ENCODE measurements around the gene CIAO1. TPM values are rescaled to one million over a fixed set of nuclear protein-coding genes. Genes with fewer than 3 reads are reported as not detected.

Gene CIAO1
- total and polyA plus RNA-seq, 2 of the 8 experiments (the other 6 are each of a cell fraction or from before 2014, with no cell fraction given), result 63.7 to 99.2 TPM

DNA sequence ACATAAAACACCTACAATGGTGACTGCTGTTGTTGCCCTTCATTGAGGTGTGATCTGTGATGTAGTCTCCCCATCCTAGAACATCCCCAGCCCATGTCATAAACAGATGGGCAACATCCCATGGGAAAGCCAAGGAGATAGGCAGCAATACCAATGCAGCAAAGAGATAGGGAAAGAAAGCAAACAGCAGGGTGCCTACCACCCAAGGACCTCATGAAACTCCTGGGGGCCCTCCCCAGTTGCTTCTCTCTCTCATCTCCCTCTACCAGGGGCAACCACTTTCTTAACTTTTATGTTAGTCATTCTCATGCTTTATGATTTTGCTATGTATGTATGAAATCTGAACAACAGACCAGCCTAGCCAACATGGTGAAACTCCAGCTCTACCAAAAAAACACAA, 51.0 kb downstream of the CIAO1 start (continued):
- TF ChIP-seq, protein P1, sequence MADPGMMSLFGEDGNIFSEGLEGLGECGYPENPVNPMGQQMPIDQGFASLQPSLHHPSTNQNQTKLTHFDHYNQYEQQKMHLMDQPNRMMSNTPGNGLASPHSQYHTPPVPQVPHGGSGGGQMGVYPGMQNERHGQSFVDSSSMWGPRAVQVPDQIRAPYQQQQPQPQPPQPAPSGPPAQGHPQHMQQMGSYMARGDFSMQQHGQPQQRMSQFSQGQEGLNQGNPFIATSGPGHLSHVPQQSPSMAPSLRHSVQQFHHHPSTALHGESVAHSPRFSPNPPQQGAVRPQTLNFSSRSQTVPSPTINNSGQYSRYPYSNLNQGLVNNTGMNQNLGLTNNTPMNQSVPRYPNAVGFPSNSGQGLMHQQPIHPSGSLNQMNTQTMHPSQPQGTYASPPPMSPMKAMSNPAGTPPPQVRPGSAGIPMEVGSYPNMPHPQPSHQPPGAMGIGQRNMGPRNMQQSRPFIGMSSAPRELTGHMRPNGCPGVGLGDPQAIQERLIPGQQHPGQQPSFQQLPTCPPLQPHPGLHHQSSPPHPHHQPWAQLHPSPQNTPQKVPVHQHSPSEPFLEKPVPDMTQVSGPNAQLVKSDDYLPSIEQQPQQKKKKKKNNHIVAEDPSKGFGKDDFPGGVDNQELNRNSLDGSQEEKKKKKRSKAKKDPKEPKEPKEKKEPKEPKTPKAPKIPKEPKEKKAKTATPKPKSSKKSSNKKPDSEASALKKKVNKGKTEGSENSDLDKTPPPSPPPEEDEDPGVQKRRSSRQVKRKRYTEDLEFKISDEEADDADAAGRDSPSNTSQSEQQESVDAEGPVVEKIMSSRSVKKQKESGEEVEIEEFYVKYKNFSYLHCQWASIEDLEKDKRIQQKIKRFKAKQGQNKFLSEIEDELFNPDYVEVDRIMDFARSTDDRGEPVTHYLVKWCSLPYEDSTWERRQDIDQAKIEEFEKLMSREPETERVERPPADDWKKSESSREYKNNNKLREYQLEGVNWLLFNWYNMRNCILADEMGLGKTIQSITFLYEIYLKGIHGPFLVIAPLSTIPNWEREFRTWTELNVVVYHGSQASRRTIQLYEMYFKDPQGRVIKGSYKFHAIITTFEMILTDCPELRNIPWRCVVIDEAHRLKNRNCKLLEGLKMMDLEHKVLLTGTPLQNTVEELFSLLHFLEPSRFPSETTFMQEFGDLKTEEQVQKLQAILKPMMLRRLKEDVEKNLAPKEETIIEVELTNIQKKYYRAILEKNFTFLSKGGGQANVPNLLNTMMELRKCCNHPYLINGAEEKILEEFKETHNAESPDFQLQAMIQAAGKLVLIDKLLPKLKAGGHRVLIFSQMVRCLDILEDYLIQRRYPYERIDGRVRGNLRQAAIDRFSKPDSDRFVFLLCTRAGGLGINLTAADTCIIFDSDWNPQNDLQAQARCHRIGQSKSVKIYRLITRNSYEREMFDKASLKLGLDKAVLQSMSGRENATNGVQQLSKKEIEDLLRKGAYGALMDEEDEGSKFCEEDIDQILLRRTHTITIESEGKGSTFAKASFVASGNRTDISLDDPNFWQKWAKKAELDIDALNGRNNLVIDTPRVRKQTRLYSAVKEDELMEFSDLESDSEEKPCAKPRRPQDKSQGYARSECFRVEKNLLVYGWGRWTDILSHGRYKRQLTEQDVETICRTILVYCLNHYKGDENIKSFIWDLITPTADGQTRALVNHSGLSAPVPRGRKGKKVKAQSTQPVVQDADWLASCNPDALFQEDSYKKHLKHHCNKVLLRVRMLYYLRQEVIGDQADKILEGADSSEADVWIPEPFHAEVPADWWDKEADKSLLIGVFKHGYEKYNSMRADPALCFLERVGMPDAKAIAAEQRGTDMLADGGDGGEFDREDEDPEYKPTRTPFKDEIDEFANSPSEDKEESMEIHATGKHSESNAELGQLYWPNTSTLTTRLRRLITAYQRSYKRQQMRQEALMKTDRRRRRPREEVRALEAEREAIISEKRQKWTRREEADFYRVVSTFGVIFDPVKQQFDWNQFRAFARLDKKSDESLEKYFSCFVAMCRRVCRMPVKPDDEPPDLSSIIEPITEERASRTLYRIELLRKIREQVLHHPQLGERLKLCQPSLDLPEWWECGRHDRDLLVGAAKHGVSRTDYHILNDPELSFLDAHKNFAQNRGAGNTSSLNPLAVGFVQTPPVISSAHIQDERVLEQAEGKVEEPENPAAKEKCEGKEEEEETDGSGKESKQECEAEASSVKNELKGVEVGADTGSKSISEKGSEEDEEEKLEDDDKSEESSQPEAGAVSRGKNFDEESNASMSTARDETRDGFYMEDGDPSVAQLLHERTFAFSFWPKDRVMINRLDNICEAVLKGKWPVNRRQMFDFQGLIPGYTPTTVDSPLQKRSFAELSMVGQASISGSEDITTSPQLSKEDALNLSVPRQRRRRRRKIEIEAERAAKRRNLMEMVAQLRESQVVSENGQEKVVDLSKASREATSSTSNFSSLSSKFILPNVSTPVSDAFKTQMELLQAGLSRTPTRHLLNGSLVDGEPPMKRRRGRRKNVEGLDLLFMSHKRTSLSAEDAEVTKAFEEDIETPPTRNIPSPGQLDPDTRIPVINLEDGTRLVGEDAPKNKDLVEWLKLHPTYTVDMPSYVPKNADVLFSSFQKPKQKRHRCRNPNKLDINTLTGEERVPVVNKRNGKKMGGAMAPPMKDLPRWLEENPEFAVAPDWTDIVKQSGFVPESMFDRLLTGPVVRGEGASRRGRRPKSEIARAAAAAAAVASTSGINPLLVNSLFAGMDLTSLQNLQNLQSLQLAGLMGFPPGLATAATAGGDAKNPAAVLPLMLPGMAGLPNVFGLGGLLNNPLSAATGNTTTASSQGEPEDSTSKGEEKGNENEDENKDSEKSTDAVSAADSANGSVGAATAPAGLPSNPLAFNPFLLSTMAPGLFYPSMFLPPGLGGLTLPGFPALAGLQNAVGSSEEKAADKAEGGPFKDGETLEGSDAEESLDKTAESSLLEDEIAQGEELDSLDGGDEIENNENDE (IDR thresholded peaks at IDR 0.05; ENCODE audit: insufficient replicate concordance, low read length), result no peak
- no peak for TF ChIP-seq CHD1 (IDR thresholded peaks at IDR 0.05; ENCODE audit: low read depth, low read length)
- TF ChIP-seq CTBP2 (IDR thresholded peaks at IDR 0.05; ENCODE audit: borderline replicate concordance, insufficient read depth, insufficient read length, low read length), result no peak
- TF ChIP-seq BACH1 (IDR thresholded peaks at IDR 0.05; ENCODE audit: low read length), result no peak
- no peak for TF ChIP-seq CREB1 (IDR thresholded peaks at IDR 0.05)
- TF ChIP-seq ZNF274 (IDR thresholded peaks at IDR 0.05; ENCODE audit: borderline replicate concordance, extremely low read depth, low read length), result no peak
- TF ChIP-seq SIX5 (IDR thresholded peaks at IDR 0.05; ENCODE audit: low read depth, low read length), result no peak
- no peak for TF ChIP-seq TBP (IDR thresholded peaks at IDR 0.05; ENCODE audit: low read depth, low read length)
- TF ChIP-seq SP2 (IDR thresholded peaks at IDR 0.05; ENCODE audit: low read length), result no peak
- TF ChIP-seq SP1 (IDR thresholded peaks at IDR 0.05; ENCODE audit: low read depth, low read length), result no peak
- TF ChIP-seq CEBPB (IDR thresholded peaks at IDR 0.05; ENCODE audit: low read depth, low read length), result no peak
- no peak for TF ChIP-seq JUN (IDR thresholded peaks at IDR 0.05; ENCODE audit: low read depth, low read length)

Data from H1 (cell line).